Naive B cell (primary cell): ENCODE data around the gene ST7. TPM values are rescaled to one million over a fixed set of nuclear protein-coding genes. Genes with fewer than 3 reads are reported as not detected.
"Not testable (repeated sequence)": the region's sequence is repeated elsewhere in the genome, so short reads cannot be mapped to it uniquely, and the experiment has no call there.

ENCODE experiments used
- ATAC-seq, 2 donors: fragments of 150-1000 bp; cut with Tn5 transposase; 2 replicates each; pipeline ENCODE4 v1.10.0; 2021; ENCODE audit warnings: low read depth in 2 of 2, mild to moderate bottlenecking in 2 of 2, moderate library complexity in 2 of 2
- DNase-seq: peaks from one replicate; pipeline ENCODE4 v3.0.0; 2022
- H3K27ac Mint-ChIP-seq, 6 donors: one replicate each; pipeline ENCODE4 v1.8.0; 2020 to 2022; ENCODE audit warnings: mild to moderate bottlenecking in 6 of 6, mixed read lengths in 6 of 6, moderate library complexity in 5 of 6, inconsistent platforms in 2 of 6
- H3K27me3 Mint-ChIP-seq, 3 donors: one replicate each; pipeline ENCODE4 v1.8.0; 2021 to 2022; ENCODE audit warnings: mixed read lengths in 3 of 3, mild to moderate bottlenecking in 1 of 3
- H3K36me3 Mint-ChIP-seq, 2 donors: one replicate each; pipeline ENCODE4 v1.8.0; 2020 to 2022; ENCODE audit warnings: mixed read lengths in 2 of 2, inconsistent platforms in 1 of 2, mild to moderate bottlenecking in 1 of 2
- H3K4me1 Mint-ChIP-seq, 3 donors: one replicate each; pipeline ENCODE4 v1.8.0; 2020 to 2022; ENCODE audit warnings: mixed read lengths in 3 of 3, inconsistent platforms in 1 of 3, mild to moderate bottlenecking in 1 of 3, moderate library complexity in 1 of 3
- H3K4me3 Mint-ChIP-seq, 8 donors: one replicate each; pipeline ENCODE4 v1.8.0; 2020 to 2022; ENCODE audit warnings: mild to moderate bottlenecking in 8 of 8, mixed read lengths in 8 of 8, moderate library complexity in 8 of 8, inconsistent platforms in 2 of 8
- H3K9me3 Mint-ChIP-seq, 7 donors: one replicate each; pipeline ENCODE4 v1.8.0; 2020 to 2022; ENCODE audit warnings: mixed read lengths in 7 of 7, mild to moderate bottlenecking in 5 of 7, inconsistent platforms in 2 of 7, moderate library complexity in 1 of 7
- polyA plus RNA-seq, 6 donors: library from polyadenylated mRNA; unstranded; fragments of 300-500 nt; fragmentation: Illumina TruSeq; gene quantifications; one replicate each; pipeline ENCODE4 v1.2.3, GENCODE V29; 2021; ENCODE audit warnings: low read depth in 6 of 6

ST7 gene
- polyA plus RNA-seq, 6 donors from 2014 or later, result 0.49 to 3.7 (median 0.63) TPM; not detected in 1

- Mint-ChIP-seq H3K36me3 (no peaks in the 10 kb centered on the region), H3K4me1 (no peaks in the 10 kb centered on the region), H3K9me3 (no peaks in the 10 kb centered on the region), H3K27me3 (no peaks in the 10 kb centered on the region), H3K27ac (no peak overlapping the region), H3K4me3 (no peak overlapping the region)
- no peak for DNase-seq
- no peak for ATAC-seq
Measured at GRCh38 chr7:117021366-117021765, 68.1 kb downstream of the ST7 start.

- H3K4me3 Mint-ChIP-seq, result no peak overlapping the region
- H3K9me3 Mint-ChIP-seq, result no peaks in the 10 kb centered on the region
- ATAC-seq (no peak), DNase-seq (no peak)
- H3K27ac Mint-ChIP-seq, result no peak overlapping the region
- H3K4me1 Mint-ChIP-seq, result no peaks in the 10 kb centered on the region
- no peaks in the 10 kb centered on the region for H3K27me3 Mint-ChIP-seq
- no peaks in the 10 kb centered on the region for H3K36me3 Mint-ChIP-seq
Measured at GRCh38 chr7:117021986-117022385, 68.7 kb downstream of the ST7 start.

- H3K27ac Mint-ChIP-seq, result no peak overlapping the region
- no peak overlapping the region for H3K4me3 Mint-ChIP-seq
- H3K27me3 Mint-ChIP-seq, result no peaks in the 10 kb centered on the region
- ATAC-seq (no peak), DNase-seq (no peak)
- no peaks in the 10 kb centered on the region for H3K36me3 Mint-ChIP-seq
- no peaks in the 10 kb centered on the region for H3K9me3 Mint-ChIP-seq
- H3K4me1 Mint-ChIP-seq, result no peaks in the 10 kb centered on the region
Measured at GRCh38 chr7:117023325-117023854, 70.1 kb downstream of the ST7 start.

GRCh38 chr7:117024811-117025210 lies 71.5 kb downstream of the ST7 start:
- H3K4me3 Mint-ChIP-seq, result no peak overlapping the region
- H3K36me3 Mint-ChIP-seq, result no peaks in the 10 kb centered on the region
- ATAC-seq (no peak), DNase-seq (no peak)
- H3K9me3 Mint-ChIP-seq, result peaks cover 0 to 9% (median 0%) of the 10 kb centered on the region in 7 donors
- no peaks in the 10 kb centered on the region for H3K4me1 Mint-ChIP-seq
- H3K27me3 Mint-ChIP-seq, result no peaks in the 10 kb centered on the region
- H3K27ac Mint-ChIP-seq, result no peak overlapping the region

GRCh38 chr7:117025891-117026290 lies 72.6 kb downstream of the ST7 start:
- Mint-ChIP-seq H3K36me3 (no peaks in the 10 kb centered on the region), H3K27me3 (no peaks in the 10 kb centered on the region), H3K4me3 (no peak overlapping the region), H3K27ac (no peak overlapping the region), H3K4me1 (no peaks in the 10 kb centered on the region), H3K9me3 (peaks cover 0 to 15% (median 2%) of the 10 kb centered on the region in 7 donors)
- DNase-seq (no peak), ATAC-seq (no peak)

- H3K27me3 Mint-ChIP-seq, H3K4me3 Mint-ChIP-seq, DNase-seq, ATAC-seq, H3K27ac Mint-ChIP-seq, H3K36me3 Mint-ChIP-seq, H3K4me1 Mint-ChIP-seq: not testable (repeated sequence)
- peaks cover 0 to 18% (median 2%) of the 10 kb centered on the region in 7 donors for H3K9me3 Mint-ChIP-seq
Measured at GRCh38 chr7:117030346-117030745, 77.0 kb downstream of the ST7 start.

GRCh38 chr7:117030793-117031192 lies 77.5 kb downstream of the ST7 start:
- not testable (repeated sequence) for H3K4me1 Mint-ChIP-seq, ATAC-seq, H3K27ac Mint-ChIP-seq, H3K4me3 Mint-ChIP-seq, H3K27me3 Mint-ChIP-seq, DNase-seq, H3K36me3 Mint-ChIP-seq
- peaks cover 0 to 18% (median 2%) of the 10 kb centered on the region in 7 donors for H3K9me3 Mint-ChIP-seq

GRCh38 chr7:117032810-117033209 lies 79.5 kb downstream of the ST7 start:
- Mint-ChIP-seq H3K9me3 (peaks cover 0 to 18% (median 2%) of the 10 kb centered on the region in 7 donors), H3K27ac (no peak overlapping the region), H3K4me3 (no peak overlapping the region), H3K36me3 (no peaks in the 10 kb centered on the region), H3K4me1 (no peaks in the 10 kb centered on the region), H3K27me3 (no peaks in the 10 kb centered on the region)
- ATAC-seq, result no peak
- DNase-seq, result no peak

GRCh38 chr7:117034851-117035464 lies 81.7 kb downstream of the ST7 start:
- Mint-ChIP-seq H3K27me3 (no peaks in the 10 kb centered on the region), H3K27ac (no peak overlapping the region), H3K36me3 (no peaks in the 10 kb centered on the region), H3K9me3 (peaks cover 0 to 9% (median 2%) of the 10 kb centered on the region in 7 donors), H3K4me1 (no peaks in the 10 kb centered on the region), H3K4me3 (no peak overlapping the region)
- DNase-seq (no peak), ATAC-seq (no peak)

GRCh38 chr7:117035465-117035862 lies 82.2 kb downstream of the ST7 start:
- ATAC-seq (no peak), DNase-seq (no peak)
- H3K27me3 Mint-ChIP-seq, result peaks cover 0 to 2% (median 0%) of the 10 kb centered on the region in 3 donors
- H3K36me3 Mint-ChIP-seq, result no peaks in the 10 kb centered on the region
- no peak overlapping the region for H3K4me3 Mint-ChIP-seq
- H3K4me1 Mint-ChIP-seq, result no peaks in the 10 kb centered on the region
- H3K9me3 Mint-ChIP-seq, result peaks cover 0 to 7% (median 1%) of the 10 kb centered on the region in 7 donors
- H3K27ac Mint-ChIP-seq, result no peak overlapping the region

- no peaks in the 10 kb centered on the region for H3K4me1 Mint-ChIP-seq
- DNase-seq (no peak), ATAC-seq (no peak)
- H3K4me3 Mint-ChIP-seq, result no peak overlapping the region
- no peaks in the 10 kb centered on the region for H3K36me3 Mint-ChIP-seq
- peaks cover 0 to 6% (median 0%) of the 10 kb centered on the region in 3 donors for H3K27me3 Mint-ChIP-seq
- H3K27ac Mint-ChIP-seq, result peak overlapping the region in 1 of 6 donors; percentile 3
- H3K9me3 Mint-ChIP-seq, result peaks cover 0 to under 1% (median 0%) of the 10 kb centered on the region in 7 donors
Measured at GRCh38 chr7:117036053-117036669, 82.9 kb downstream of the ST7 start.

GRCh38 chr7:117036836-117037235 lies 83.5 kb downstream of the ST7 start:
- H3K4me1 Mint-ChIP-seq, result no peaks in the 10 kb centered on the region
- H3K27me3 Mint-ChIP-seq, result peaks cover 0 to 6% (median 0%) of the 10 kb centered on the region in 3 donors
- DNase-seq (no peak), ATAC-seq (no peak)
- H3K4me3 Mint-ChIP-seq, result no peak overlapping the region
- no peaks in the 10 kb centered on the region for H3K36me3 Mint-ChIP-seq
- H3K9me3 Mint-ChIP-seq, result no peaks in the 10 kb centered on the region
- H3K27ac Mint-ChIP-seq, result no peak overlapping the region

GRCh38 chr7:117038408-117038807 lies 85.1 kb downstream of the ST7 start:
- ATAC-seq (no peak), DNase-seq (no peak)
- Mint-ChIP-seq H3K36me3 (no peaks in the 10 kb centered on the region), H3K4me3 (no peak overlapping the region), H3K4me1 (no peaks in the 10 kb centered on the region), H3K27me3 (peaks cover 0 to 6% (median 0%) of the 10 kb centered on the region in 3 donors), H3K9me3 (no peaks in the 10 kb centered on the region), H3K27ac (peak overlapping the region in 1 of 6 donors; percentile 42)

GRCh38 chr7:117041007-117041406 lies 87.7 kb downstream of the ST7 start:
- ATAC-seq, result no peak
- no peak overlapping the region for H3K27ac Mint-ChIP-seq
- no peak overlapping the region for H3K4me3 Mint-ChIP-seq
- no peak for DNase-seq
- no peaks in the 10 kb centered on the region for H3K9me3 Mint-ChIP-seq
- no peaks in the 10 kb centered on the region for H3K4me1 Mint-ChIP-seq
- H3K27me3 Mint-ChIP-seq, result peaks cover 8 to 20% (median 17%) of the 10 kb centered on the region in 3 donors
- H3K36me3 Mint-ChIP-seq, result no peaks in the 10 kb centered on the region
